Effector CD8-positive, alpha-beta T cell (primary cell): ENCODE measurements around the gene ATL2.
"Not testable (repeated sequence)": the region's sequence is repeated elsewhere in the genome, so short reads cannot be mapped to it uniquely, and the experiment has no call there.

Experiments used
- DNase-seq: peaks from one replicate; lab custom pipeline; 2025; lab: John Stamatoyannopoulos, UW

Gene ATL2

DNA sequence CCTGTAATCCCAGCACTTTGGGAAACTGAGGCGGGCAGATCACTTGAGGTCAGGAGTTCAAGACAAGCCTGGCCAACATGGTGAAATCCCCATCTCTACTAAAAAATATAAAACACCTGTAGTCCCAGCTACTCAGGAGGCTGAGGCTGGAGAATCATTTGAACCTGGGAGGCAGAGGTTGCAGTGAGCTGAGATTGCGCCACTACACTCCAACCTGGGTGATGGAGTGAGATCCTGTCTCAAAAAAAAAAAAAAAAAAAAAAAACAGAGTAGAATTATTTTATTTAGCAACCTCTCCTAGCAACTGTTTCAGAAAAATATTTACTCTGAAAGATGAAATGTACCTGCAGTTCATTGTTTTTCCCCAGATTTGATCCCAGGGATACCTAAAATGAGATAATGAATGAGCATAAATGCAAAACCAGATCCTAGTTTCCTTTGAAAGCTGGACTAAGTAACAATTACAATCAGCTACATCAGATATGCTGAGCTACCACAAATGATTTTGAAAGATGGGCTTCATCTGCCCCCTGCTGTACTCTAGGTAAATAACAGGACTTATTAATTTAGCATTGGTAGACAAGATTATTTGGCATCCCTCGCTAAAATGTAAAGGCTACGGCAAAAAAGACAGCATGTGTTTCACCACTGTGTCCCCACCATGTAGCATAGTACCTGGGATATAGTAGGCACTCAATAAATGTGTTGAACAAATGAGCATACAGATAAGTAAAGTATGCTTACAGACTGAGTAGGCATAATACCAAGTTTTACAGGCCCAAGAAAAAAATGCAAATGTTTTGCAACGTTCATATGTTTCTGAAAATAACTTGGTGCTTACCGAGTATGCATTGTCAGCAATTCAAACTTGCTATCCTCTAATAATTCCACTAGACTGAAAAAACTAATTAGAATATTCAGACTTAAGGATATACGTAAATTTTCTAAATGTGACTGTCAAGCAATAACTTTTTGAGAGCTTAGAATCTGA is 102.5 kb downstream of the ATL2 start:
- no peak for DNase-seq

DNA sequence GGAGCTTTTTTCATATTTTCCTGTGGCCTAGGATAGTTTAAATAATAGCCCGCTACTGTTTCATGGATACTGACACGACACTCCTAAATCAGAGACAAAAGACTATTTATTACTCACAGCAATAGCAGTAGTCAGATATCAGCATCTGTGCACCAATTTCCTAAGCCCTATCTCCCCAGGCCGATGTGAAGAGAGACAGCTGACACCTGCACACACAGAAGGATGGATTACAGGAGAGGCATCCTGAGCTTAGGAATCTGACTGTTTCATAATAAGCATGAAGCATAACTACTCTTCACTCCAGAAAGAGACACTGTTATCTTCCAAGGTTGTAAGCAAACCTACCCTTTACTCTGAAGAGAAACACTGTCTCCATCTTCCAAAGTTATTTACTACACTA is 105.4 kb downstream of the ATL2 start:
- DNase-seq, result no peak

DNA sequence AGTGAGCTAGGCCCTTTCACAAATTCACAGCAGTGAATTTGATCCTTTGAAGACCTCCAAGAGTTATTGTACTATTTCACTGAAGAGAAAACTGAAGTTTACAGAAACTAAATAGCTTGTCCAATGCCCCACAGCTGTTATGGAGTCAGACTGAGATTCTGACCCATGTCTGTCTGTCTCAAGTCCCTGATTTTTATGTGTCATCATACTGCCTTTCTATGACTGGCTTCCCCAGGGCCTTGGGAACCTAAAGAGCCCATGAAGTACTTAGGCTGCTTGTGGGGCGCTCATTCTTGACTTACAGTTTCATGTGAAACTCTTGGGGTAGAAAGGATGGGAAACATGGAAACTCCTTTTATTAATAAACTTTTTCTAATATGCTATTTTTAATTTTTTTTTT is 107.7 kb downstream of the ATL2 start:
- no peak for DNase-seq

DNA sequence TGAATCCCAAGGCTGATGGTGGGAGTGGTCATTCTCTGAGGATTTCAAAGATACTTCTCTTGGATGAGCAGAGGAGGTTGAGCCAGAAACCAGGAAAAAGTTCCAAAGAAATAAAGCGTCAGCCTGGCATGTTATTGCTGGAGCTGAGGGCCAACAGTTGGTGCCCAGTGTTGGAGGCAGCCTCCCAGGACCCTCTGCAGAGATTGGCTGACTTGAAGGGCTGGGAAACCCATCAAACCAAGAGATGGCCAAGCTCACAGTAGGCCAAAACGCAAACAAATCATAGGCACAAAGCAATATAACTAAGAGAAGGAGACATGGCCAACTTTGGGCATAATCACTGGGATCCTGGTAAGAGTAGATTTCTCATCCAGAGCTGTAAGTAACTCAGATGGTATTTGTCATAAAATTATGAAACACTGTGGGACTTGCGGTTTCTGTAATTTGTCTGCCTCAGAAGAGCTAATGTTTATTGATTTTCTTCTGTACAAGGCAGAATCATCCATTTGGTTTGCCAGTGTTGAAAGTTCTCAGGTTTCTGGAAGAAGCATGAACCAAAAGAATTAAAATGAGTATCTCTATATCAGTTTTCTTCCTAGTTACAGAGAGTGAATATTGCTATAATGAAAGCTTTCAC is 108.3 kb downstream of the ATL2 start:
- DNase-seq, result no peak

DNA sequence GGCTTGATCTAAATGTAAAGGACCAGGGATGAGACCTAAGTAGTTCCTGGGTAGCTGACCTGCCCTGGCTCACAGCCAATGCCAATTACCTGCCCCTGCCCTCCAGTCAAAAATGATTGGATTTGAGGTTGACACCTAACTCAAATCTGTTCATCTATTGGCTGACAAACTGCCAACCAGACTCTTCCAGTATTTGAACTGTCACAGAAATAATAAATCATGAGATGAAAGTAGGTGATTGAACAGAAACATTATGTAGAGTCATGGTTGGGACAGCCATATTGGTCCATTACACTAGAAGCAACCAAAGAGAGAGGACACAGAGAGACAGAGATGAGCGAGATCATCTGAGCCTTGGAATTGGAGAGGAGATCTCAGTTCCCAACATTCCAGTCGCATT is 109.1 kb downstream of the ATL2 start:
- no peak for DNase-seq

DNA sequence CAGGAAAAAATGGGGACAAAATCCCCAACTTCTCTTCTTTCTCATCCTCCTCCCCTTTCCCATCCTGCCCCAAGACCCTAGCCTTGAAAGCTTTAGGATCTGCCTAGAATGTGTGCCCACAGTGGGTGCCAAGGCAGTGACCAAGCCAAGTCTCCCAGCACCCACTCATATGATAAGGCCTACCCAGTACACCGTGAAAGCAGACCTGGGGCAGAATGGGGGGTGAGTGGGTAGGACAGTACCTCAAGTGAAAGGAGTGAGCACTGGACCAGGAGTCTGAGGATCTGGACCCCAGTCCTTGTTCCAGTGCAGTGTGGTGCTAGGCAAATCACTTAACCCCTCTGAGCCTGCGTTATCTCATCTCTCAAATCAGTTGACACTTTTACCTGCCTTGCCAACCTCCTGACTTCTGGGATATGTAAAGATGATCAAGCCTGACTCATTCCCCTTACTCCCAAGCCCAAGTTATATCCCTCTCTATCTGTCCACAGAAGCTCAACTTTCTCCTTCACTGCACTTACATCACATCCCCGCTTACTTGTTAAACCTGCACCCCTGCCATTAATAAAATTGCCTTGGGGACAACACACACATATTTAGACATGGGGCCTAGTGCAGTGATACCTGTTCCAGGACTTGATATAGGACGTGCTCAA is 109.7 kb downstream of the ATL2 start:
- no peak for DNase-seq

DNA sequence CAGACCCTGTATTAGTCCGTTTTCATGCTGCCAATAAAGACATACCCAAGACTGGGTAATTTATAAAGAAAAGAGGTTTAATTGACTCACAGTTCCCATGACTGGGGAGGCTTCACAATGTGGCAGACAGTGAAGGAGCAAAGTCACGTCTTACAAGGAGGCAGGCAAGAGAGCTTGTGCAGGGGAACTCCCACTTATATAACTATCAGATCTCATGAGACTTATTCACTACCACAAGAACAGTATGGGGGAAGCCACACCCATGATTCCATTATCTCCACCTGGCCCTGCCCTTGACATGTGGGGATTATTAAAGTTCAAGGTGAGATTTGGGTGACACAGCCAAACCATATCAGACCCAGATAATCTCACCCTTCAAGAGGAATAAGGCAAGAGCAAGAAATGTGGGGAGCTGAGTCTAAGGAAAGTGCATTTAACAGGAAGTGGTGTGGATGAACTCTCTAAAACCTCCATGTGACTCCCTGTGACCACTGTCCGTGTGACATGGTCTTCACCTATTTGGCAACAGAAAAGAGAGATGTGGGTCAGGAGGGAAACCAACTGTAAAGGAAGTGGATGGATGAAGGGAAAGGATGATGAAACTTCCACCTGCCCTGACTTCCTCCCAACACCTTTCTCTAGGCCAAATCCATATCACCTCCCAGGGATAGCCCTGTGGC is 110.6 kb downstream of the ATL2 start:
- no peak for DNase-seq

DNA sequence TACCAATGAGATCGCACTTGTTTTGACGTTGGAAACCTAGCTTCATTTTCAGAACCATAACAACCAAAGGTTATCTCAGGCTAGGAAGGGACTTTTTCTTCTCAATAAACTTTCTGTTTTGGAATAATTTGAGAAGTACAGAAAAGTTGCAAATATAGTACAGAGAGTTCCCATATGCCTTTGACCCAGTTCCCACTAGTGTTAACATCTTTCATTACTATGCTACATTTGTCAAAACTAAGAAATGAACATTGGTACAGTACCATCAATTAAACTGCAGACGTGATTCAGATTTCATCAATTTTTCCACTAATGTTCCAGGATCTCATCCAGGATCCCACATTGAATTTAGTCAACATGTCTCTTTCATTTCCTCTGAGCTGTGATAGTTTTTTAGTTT is 111.6 kb downstream of the ATL2 start:
- DNase-seq, result no peak

DNA sequence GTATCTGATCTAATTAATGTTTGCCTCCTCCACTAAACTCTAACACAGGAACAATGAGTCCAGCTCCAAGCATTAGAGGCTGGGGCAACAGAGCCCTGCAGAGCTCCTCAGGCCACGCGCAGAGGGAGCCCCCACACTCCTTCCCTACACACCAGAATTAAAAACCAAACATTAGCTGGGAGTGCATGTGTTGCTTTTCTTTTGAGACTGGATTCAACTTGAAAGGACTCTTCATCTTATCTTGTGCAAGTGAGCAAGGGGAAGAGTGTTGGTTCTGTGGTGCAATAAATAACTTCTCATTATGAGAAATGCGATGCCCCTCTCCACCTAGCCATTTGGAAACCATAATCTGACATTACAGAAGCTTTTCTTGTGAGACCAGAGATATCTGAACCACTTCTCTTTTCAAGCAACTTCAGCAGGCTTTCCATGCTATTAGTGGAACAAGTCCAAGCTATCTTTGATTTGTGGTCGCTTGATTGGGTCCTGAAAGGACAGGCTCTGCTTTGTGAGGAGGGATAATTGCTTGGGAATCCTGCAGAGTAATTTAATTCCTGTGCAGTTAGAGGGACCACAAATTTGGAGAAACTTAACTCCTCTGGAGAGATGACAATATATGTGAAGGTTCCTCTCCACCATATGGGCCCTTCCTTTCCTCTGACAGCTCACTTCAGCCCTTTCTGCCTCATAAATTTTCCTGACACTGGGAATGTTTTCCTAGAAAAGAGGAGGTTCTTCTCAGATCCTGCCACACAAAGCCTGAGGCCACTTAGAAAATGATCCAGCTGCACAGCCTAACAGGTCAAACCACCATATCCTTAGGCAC is 112.5 kb downstream of the ATL2 start:
- DNase-seq, result no peak

DNA sequence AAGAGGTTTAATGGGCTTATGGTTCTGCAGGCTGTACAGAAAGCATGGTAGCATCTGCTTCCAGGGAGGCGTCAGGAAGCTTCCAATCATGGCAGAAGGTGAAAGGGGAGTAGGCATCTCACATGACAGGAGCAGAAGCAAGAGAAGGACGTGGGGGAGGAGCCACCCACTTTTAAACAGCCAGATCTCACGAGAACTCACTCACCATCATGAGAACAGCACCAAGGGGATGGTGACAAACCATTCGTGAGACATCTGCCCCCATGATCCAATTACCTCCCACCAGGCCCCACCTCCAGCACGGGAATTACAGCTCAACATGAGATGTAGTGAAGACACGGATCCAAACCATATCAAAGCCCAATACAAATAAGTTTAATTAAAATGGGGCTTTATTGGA is 113.8 kb downstream of the ATL2 start:
- no peak for DNase-seq

DNA sequence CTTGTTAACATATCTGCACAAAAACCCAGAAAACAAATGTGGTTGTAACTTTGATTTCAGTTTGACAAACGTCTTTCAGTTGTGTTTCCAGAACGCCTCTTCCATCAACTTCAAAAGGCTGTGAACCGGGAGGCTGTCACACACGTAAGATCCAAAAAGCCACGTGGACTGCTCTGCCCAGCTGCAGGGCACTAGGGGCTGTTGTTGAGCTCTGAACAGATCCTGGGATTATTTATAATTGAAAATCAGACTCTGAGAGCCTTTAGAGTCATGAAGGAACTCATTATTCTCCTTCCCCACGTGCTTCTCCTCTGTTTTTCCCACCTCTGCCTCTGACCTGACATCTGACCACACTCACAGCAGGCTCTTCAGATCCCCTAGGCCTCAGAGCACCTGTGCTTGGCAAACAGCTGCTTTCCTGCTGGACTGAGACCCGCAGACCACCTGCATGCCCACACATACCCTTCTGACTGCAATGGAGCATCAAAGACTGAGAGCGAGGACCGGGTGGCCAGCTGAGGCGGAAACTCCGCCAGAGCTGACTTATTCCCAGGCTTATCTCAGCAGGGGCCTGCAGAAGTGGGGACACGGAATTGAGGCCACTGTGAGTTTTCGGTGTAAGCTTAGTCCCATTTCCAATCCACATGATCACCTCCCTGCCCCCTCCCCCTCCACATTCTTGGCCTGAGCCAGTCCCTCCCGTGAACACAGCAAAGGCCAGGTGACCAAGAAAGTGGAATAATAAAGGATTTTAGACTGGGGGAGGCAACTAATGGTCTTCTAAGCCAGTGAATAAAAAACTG is 114.8 kb downstream of the ATL2 start:
- no peak for DNase-seq

DNA sequence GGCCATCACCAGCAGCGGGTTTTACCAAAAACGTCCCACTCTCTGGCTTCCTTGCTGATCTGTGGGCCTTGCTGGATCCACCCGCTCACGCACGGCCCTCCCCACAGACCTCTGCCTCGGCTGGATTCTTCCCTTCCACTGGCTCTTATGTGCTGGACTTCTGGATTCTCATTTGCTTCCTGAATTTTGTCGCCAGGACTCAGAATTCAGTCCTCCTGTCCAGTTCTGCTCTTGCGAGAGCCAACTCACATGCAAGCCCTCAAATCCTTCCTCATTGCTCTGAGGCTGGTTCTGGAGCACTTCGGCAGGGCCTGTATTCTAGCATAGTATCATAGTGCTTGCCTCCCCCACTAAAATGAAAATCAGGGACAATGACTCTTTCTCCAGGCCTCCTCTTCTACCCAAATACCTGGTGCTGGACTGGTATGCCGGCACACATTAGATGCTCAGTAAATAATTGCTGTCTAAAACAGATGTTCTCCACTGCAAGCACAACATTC is 115.5 kb downstream of the ATL2 start:
- no peak for DNase-seq

DNA sequence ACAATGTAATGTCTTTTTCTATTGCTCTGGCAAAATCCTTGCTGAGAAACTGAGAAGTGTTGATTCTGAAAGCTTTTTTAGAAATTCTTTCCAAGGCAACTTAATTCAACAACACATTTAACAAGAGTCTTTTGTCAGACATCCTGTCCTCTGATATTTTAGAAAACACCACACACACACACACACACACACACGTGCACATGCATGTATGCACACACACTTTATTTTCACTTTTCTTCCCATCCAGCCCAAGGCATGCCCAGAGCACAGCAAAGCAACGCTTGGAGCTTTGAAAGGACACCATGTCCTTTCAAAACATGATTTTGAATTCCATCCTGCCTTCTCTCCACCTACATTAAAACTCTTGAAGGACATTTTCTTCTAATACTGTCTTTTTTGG is 116.1 kb downstream of the ATL2 start:
- DNase-seq, result no peak

DNA sequence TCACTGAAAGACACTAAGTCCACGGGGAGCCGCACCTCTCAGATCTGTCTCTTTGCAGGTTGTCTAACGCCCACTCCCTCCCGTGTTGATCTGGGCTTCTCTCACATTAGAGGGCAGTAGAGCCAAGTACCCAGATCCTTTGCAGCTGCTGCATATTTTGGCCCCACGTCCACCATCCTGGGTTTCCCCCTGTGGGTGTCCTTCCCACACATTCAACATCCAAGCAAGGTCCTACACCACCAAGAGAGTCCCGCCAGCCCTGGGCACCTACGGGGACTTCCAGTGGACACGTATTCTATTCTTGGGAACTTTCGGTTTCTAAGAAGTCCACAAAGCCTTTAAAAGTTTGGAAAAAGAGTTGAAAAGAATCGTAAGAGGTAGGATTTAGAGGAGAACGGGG is 116.6 kb downstream of the ATL2 start:
- no peak for DNase-seq

DNA sequence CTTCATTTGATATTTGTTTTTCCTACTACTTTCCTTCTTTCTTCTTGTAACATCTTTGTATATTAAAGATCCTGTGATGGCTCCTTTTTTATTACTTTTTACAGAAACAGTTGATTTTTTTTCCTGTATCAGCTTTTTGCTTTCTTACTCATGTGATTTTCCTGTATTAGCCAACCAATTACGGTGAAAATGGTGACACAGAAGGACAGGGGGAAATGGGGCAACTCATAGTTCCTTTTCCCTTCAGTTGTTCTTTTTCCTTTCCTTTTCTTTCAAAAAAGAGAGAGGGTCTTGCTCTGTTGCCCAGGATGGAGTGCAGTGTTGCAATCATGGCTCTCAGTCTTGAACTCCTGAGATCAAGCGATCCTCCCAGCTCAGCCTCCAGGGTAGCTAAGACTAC is 117.8 kb downstream of the ATL2 start:
- no peak for DNase-seq

DNA sequence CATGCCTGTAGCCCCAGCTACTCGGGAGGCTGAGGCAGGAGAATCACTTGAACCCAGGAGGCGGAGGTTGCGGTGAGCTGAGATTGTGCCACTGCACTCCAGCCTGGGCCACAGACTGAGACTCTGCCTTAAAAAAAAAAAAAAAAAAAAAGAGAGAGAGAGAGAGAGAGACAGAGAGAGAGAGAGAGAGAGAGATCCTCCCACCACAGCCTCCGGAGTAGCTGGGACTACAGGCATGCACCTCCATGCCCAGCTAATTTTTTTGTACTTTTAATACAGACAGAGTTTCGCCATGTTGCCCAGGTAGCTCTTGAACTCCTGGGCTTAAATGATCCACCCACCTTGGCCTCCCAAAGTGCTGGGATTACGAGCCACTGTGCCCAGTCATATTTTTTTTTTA is 119.4 kb downstream of the ATL2 start:
- DNase-seq, result not testable (repeated sequence)

DNA sequence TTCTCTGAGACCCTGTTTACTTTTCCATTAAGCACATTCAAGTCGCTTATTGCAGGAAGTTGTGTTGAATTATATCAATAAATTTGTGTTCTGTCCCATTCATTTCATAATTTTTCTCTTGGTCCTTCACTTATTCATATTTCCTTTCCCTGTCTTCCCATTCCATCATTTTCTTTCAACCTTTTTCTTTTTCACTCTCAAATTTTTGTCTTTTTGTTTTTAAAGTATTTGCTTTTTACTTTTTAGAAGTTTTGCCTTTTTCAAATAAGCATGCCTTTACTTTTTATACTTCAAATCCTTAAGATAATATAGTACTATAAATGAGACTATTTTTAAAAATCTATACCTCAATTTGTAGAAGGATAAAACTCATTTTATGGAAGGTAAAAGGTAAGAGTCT is 120.5 kb downstream of the ATL2 start:
- no peak for DNase-seq

DNA sequence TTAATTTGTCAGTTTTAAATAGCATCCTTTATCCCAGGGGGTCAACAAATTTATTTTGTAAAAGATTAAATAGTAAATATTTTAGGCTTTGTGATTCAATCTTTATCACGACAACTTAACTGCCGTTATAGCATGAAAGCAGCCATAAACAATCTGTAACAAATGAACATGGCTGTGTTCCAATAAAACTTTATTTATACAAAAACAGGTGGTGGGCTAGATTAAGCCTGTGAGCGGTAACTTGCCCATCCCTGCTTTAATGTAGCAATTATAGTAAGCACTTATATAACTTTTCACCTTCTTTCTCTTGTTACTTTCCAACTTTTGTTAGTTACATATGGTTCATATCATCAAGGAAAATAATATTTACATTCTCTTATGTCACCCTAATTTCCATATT is 121.9 kb downstream of the ATL2 start:
- DNase-seq, result no peak

DNA sequence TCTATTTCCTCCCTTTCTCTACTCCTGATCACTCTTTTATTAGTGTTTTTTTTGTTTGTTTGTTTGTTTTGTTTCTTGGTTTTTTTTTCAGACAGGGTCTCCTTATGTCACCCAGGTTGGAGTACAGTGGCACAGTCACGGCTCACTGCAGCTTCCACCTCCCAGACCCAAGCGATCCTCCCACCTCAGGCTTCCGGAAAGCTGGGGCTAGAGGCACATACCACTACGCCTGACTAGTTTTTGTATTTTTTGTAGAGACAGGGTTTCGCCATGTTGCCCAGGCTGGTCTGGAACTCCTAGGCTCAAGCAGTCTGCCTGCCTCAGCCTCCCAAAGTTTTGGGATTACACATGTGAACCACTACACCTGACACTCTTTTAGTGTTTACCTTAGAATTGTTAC is 122.3 kb downstream of the ATL2 start:
- DNase-seq, result no peak

DNA sequence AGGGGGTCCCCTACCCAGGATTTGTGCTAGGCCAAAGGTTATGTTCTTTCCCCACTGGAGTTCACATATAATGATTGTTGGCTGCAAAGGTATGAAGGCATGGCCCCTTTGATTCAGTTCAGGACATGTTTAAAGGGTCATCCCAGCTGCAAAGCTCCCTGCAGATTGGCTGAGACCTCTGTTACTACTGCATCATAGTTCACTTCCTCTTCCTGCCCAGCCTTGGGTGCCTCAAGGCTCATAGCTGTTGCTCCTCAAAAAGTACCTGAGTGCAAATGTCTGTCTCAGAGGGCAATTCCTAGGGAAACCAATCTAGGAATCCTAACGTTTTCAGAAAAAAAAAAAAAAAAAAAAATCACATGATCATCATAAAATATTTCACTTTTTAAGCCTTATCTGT is 125.1 kb downstream of the ATL2 start:
- no peak for DNase-seq
